GM12878 (cell line): ENCODE data around the gene TLCD3B. TPM values are rescaled to one million over a fixed set of nuclear protein-coding genes. Genes with fewer than 3 reads are reported as not detected.

Source experiments
- BACH1 ChIP-seq: fragments of 450-650 bp; IDR thresholded peaks from 2 replicates; pipeline ENCODE4 v1.6.1; 2017; ENCODE audit warnings: mild to moderate bottlenecking, borderline replicate concordance
- BHLHE40 ChIP-seq, 2 experiments: fragments of 450-650 bp in 1 of 2; IDR thresholded peaks; 2 replicates each; pipeline ENCODE4 v1.6.1; 2011 to 2017; ENCODE audit warnings: low read depth in 2 of 2, borderline replicate concordance in 1 of 2, improper control_type of control experiment in 1 of 2, low read length in 1 of 2, mild to moderate bottlenecking in 1 of 2
- E2F8 ChIP-seq: fragments of 450-650 bp; IDR thresholded peaks from 2 replicates; pipeline ENCODE4 v1.6.1; 2018; ENCODE audit warnings: mild to moderate bottlenecking, low read depth, moderate library complexity; ENCODE audit not compliant: partially characterized antibody
- EGR1 ChIP-seq, 2 experiments: IDR thresholded peaks; 1 replicate in 1 of 2; 2 replicates in 1 of 2; pipeline ENCODE4 v1.6.1; 2011 to 2012; ENCODE audit warnings: low read depth in 2 of 2, low read length in 2 of 2, borderline replicate concordance in 1 of 2, mild to moderate bottlenecking in 1 of 2, moderate library complexity in 1 of 2
- HCFC1 ChIP-seq: fragments of 150-350 bp; IDR thresholded peaks from 2 replicates; pipeline ENCODE4 v1.6.1; 2014; ENCODE audit warnings: low read length
- LARP7 ChIP-seq: fragments of 450-650 bp; IDR thresholded peaks from 2 replicates; pipeline ENCODE4 v1.6.1; 2017; ENCODE audit warnings: mild to moderate bottlenecking
- MAX ChIP-seq: IDR thresholded peaks from 2 replicates; pipeline ENCODE4 v1.6.1; 2012; ENCODE audit warnings: low read depth, low read length, improper control_type of control experiment
- MXI1 ChIP-seq: fragments of 150-350 bp; IDR thresholded peaks from 2 replicates; pipeline ENCODE4 v1.6.1; 2011; ENCODE audit warnings: low read depth, mild to moderate bottlenecking, inconsistent platforms, low read length, improper control_type of control experiment
- POLR2A ChIP-seq: IDR thresholded peaks from 2 replicates; pipeline ENCODE4 v1.6.1; 2011; ENCODE audit warnings: low read depth, mild to moderate bottlenecking, low read length
- RBBP5 ChIP-seq: fragments of 200-600 bp; sonication (generic); conservative IDR thresholded peaks from 2 replicates; pipeline ENCODE4 v1.6.1; 2016
- SIN3A ChIP-seq: IDR thresholded peaks from 2 replicates; pipeline ENCODE4 v1.6.1; 2012; ENCODE audit warnings: low read depth, low read length, improper control_type of control experiment
- TCF12 ChIP-seq: IDR thresholded peaks from 2 replicates; pipeline ENCODE4 v1.6.1; 2011; ENCODE audit warnings: low read depth, mild to moderate bottlenecking, low read length
- YY1 ChIP-seq: IDR thresholded peaks from 2 replicates; pipeline ENCODE4 v1.6.1; 2011; ENCODE audit warnings: low read depth, mild to moderate bottlenecking, low read length
- ZBTB40 ChIP-seq: fragments of 450-650 bp; IDR thresholded peaks from 2 replicates; pipeline ENCODE4 v1.6.1; 2016; ENCODE audit warnings: mild to moderate bottlenecking, moderate library complexity, borderline replicate concordance
- ZNF207 ChIP-seq: fragments of 450-650 bp; IDR thresholded peaks from 2 replicates; pipeline ENCODE4 v1.6.1; 2014; ENCODE audit warnings: antibody characterized with exemption, mild to moderate bottlenecking, borderline replicate concordance
- polyA plus RNA-seq, 11 experiments: library from polyadenylated mRNA; depleted of rRNA in 4 of 11; unstranded in 6 of 11; stranded (reverse) in 5 of 11; fragments of >200 nt; fragmentation: Nextera tagmentation in 4 of 11; fragmentation: Illumina TruSeq in 1 of 11; extraction: Ambion mirVana in 4 of 11; extraction: Trizol in 1 of 11; gene quantifications; 1 replicate in 1 of 11; 2 replicates in 10 of 11; pipeline versions ENCODE4 v1.2.1 to v1.2.3, GENCODE V29; 2011 to 2016; ENCODE audit warnings: inconsistent platforms in 2 of 11, missing spikeins in 2 of 11, low read depth in 1 of 11
- total RNA-seq, 4 experiments: library from RNA; depleted of rRNA in 3 of 4; stranded (reverse); fragments of >200 nt in 3 of 4; fragmentation: Illumina TruSeq in 1 of 4; extraction: Trizol in 1 of 4; gene quantifications; 2 replicates each; pipeline versions ENCODE4 v1.2.1 to v1.2.3, GENCODE V29; 2013 to 2021
- TF ChIP-seq, protein P1 (sequence below): IDR thresholded peaks from 2 replicates; pipeline ENCODE4 v1.6.1; 2011; ENCODE audit warnings: borderline replicate concordance, low read depth, mild to moderate bottlenecking, moderate library complexity, low read length; ENCODE audit not compliant: insufficient read depth, poor library complexity, severe bottlenecking
- TF ChIP-seq, protein P2 (sequence below): fragments of 450-650 bp; IDR thresholded peaks from 2 replicates; pipeline ENCODE4 v1.6.1; 2017; ENCODE audit warnings: antibody characterized with exemption, mild to moderate bottlenecking, moderate library complexity

TLCD3B gene
- total and polyA plus RNA-seq, 10 of the 15 experiments (the other 5 are each of a cell fraction or from before 2014, with no cell fraction given) = 0.05 to 0.51 (median 0.18) TPM; not detected in 4

DNA sequence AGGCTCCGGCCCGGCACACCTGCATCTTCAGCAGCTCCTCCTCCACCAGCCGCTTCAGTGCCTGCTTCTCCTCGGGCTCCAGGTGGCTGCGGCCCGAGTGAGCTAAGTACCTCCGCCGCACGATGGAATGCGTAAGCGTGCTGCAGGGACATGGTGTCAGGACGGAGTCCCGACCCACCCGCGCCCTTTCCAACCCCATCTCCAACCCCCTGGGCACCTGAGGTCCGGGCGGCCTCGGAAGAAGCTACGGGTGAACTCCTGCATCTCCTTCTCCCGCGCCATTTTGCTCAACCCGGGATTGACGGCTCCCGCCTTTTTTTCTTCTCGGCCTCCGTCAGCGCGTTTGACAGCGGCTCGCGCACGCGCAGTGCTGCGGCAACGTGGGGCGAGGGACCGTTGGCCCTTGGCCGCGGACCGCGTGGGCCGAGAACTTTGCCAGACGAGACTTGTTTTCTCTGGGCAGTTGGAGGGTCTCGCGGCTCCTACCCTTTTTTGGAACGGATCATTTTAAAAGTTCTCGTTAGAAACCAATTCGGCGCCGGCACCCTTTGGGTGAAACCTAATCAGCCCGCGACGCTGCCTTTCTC is 35.7 kb downstream of the TLCD3B start, which contains the start of gene HIRIP3 (continued):
- peak; percentile 90; the same call in 1 of the 2 replicates for TF ChIP-seq MXI1
- 0 out of 4 replicates have a peak, but pooled peaks of 1 of the 2 experiments have one; percentile 3 for TF ChIP-seq BHLHE40 (IDR thresholded peaks at IDR 0.05; ENCODE audit: borderline replicate concordance in 1 of 2, low read depth in 2 of 2, low read length in 1 of 2)
- TF ChIP-seq, protein P1, sequence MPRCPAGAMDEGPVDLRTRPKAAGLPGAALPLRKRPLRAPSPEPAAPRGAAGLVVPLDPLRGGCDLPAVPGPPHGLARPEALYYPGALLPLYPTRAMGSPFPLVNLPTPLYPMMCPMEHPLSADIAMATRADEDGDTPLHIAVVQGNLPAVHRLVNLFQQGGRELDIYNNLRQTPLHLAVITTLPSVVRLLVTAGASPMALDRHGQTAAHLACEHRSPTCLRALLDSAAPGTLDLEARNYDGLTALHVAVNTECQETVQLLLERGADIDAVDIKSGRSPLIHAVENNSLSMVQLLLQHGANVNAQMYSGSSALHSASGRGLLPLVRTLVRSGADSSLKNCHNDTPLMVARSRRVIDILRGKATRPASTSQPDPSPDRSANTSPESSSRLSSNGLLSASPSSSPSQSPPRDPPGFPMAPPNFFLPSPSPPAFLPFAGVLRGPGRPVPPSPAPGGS = peak; percentile 15
- TF ChIP-seq BACH1 = no peak; the same call in 1 of the 2 replicates
- no peak for TF ChIP-seq HCFC1
- no peak for TF ChIP-seq ZBTB40
- TF ChIP-seq YY1 = peak; percentile 93
- peak; percentile 61; the same call in 1 of the 2 replicates for TF ChIP-seq SIN3A
- TF ChIP-seq LARP7 = peak; percentile 20
- no peak for TF ChIP-seq RBBP5
- TF ChIP-seq TCF12 = peak; percentile 53; the same call in 1 of the 2 replicates
- peak; percentile 66 for TF ChIP-seq POLR2A
- peak in 1 of 2 experiments; percentile 38; a peak in 1 of 3 replicates for TF ChIP-seq EGR1 (IDR thresholded peaks at IDR 0.05; ENCODE audit: borderline replicate concordance in 1 of 2, low read depth in 2 of 2, low read length in 2 of 2)
- peak; percentile 86 for TF ChIP-seq MAX
- peak; percentile 38; the same call in 1 of the 2 replicates for TF ChIP-seq ZNF207
- TF ChIP-seq, protein P2, sequence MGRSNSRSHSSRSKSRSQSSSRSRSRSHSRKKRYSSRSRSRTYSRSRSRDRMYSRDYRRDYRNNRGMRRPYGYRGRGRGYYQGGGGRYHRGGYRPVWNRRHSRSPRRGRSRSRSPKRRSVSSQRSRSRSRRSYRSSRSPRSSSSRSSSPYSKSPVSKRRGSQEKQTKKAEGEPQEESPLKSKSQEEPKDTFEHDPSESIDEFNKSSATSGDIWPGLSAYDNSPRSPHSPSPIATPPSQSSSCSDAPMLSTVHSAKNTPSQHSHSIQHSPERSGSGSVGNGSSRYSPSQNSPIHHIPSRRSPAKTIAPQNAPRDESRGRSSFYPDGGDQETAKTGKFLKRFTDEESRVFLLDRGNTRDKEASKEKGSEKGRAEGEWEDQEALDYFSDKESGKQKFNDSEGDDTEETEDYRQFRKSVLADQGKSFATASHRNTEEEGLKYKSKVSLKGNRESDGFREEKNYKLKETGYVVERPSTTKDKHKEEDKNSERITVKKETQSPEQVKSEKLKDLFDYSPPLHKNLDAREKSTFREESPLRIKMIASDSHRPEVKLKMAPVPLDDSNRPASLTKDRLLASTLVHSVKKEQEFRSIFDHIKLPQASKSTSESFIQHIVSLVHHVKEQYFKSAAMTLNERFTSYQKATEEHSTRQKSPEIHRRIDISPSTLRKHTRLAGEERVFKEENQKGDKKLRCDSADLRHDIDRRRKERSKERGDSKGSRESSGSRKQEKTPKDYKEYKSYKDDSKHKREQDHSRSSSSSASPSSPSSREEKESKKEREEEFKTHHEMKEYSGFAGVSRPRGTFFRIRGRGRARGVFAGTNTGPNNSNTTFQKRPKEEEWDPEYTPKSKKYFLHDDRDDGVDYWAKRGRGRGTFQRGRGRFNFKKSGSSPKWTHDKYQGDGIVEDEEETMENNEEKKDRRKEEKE = no peak
- peak; percentile 61 for TF ChIP-seq E2F8
